ENCODE data around the gene FCN1.

Gene FCN1

GRCh38 chr9:134891053-134891452 is 26.7 kb downstream of the FCN1 start:
- peak; percentile 14 for DNase-seq (ENCODE audit: low read depth)

DNA sequence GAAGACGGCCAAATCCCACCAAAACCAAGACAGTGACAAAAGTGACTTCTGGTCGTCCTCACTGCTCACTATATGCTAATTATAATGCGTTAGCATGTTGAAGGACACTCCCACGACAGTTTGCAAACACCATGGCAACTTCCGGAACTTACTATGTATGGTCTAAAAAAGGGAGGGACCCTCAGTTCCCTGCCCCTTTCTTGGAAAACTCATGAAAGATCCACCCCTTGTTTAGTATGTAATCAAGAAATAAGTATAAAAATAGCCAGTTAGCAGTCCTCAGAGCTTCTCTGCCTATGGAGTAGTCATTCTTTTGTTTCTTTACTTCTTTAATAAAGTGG is 27.6 kb downstream of the FCN1 start:
- no peak for DNase-seq (ENCODE audit: low read depth)

DNA sequence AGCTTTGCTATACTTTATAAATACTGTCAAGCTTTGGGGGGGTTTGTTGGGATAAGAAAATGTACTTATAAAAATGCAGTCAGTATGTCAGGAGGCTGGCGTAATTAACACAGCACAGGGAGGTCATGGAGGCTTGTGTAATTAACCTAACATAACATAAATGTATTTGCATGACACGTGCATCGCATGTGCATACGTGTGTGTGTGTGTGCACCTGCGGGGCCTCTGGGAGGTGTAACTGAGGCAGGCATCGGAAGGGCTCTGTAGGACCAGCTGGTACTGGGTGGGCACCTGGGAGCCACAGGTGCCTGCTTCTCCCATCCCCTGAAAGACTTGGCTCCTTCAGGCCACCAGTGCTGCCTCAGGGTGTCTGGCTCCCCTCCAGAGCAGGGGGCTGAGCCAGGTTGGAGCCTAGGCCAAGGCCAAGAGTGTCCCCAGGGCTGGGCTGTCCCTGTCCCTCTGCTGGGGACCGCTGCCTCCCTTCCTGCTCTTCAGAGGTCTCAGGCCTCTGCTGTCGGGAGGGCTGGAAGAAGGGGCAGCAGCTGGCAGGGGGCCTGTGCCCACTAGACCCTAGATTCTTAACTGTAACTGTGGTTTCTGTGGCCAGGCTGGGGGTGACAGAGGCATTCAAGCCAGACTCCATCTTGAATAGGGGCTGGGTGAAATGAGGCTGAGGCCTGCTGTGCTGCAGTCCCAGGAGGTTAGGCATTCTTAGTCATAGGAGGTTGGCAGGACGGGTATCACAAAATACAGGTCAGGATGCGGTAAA is 28.1 kb downstream of the FCN1 start:
- no peak for DNase-seq (ENCODE audit: low read depth)

- no peak for DNase-seq (ENCODE audit: low read depth)
Measured at GRCh38 chr9:134888603-134889190, 29.0 kb downstream of the FCN1 start.

GRCh38 chr9:134887686-134888602 is 29.8 kb downstream of the FCN1 start:
- no peak for DNase-seq (ENCODE audit: low read depth)

DNA sequence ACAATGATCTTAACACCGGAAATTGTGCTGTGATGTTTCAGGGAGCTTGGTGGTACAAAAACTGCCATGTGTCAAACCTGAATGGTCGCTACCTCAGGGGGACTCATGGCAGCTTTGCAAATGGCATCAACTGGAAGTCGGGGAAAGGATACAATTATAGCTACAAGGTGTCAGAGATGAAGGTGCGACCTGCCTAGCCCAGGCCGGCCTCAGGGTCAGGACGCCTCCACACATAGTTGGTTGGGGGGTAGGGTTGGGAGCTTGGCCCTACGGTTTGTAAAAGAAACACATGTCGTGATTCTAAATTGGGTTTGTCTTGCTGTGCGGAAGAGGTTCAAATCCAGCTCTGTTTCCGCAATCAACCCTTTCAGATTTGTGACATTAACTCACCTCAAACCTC is 30.5 kb downstream of the FCN1 start:
- DNase-seq (ENCODE audit: low read depth), result no peak

DNA sequence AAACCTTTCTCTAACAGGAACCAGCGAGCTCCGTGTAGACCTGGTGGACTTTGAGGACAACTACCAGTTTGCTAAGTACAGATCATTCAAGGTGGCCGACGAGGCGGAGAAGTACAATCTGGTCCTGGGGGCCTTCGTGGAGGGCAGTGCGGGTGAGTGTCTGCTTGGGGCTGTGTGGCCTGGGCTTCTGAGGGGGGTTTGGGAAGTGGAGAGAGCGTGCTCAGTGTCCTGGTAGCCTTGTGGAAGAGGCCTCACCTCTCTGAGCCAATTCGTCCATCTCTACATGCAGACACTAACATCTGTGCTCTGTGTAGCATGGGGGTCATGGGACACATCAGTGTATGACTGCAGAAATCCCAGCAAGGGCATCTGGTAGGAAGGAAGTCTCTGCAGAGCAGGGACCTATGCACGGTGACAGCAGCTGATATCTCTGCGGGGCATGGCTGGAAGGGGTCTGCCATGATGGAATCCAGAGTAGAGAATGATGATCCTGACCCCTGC is 31.2 kb downstream of the FCN1 start:
- DNase-seq (ENCODE audit: low read depth), result no peak

DNA sequence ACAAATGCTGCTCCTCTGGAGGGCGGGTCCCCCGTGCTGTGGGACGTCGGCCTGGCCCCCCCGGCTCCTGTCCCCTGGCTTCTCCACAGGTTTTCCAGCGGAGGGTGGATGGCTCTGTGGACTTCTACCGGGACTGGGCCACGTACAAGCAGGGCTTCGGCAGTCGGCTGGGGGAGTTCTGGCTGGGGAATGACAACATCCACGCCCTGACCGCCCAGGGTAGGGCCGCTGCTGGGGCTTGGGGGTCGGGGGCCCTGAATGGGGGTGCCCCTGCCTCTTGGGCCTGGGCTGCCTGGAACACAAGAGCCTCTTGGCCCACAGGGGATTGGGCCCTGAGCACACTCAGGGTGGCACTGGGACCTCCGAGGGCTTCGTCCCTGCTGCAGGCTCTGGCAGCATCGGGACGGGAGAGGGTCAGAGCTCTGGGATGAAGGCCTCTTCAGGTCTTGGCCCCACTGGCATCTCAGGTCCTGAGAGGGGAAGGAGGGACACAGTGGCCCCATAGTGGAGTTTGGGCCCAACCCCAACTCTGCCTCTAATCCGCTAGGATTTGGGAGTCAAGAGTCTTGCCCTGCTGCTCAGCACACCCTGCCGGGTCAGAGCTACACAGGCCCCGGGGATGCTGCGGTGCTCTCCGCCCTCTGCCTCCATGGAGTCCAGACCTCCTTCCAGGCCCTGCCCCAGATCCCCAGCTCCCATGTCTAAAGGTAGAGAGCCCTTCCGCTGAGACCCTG is 31.9 kb downstream of the FCN1 start:
- DNase-seq (ENCODE audit: low read depth), result no peak

GRCh38 chr9:134885001-134885678 is 32.6 kb downstream of the FCN1 start:
- no peak for DNase-seq (ENCODE audit: low read depth)

- DNase-seq (ENCODE audit: low read depth), result no peak
Measured at GRCh38 chr9:134884492-134884891, 33.2 kb downstream of the FCN1 start.

GRCh38 chr9:134883040-134883782 is 34.5 kb downstream of the FCN1 start:
- DNase-seq (ENCODE audit: low read depth), result no peak

DNA sequence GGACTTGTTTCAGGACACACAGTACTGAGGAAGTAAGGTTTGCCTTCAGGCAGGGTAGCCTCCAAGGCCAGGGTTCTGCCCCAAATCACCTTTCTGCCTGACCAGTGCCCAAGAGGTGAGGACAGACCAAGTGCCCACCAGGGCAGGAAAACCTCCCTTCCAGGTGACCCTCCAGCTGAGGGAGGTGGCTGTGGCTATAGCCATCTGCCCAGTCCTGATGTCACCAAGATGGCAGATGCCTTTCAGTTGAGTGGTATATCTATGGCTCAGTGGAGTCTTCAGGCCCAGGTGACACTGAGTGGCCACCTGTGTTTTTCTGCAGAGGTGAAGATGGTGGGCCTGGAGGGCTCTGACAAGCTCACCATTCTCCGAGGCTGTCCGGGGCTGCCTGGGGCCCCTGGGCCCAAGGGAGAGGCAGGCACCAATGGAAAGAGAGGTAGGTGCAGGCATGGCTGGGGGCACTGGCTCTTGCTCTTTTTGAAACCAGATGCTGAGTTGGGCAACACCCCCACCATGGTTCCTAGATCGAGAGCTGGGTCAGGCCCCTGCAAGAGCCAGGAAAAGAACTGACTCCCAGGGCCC is 35.4 kb downstream of the FCN1 start:
- DNase-seq (ENCODE audit: low read depth), result no peak

- DNase-seq (ENCODE audit: low read depth), result no peak
Measured at GRCh38 chr9:134881313-134881670, 36.4 kb downstream of the FCN1 start.

DNA sequence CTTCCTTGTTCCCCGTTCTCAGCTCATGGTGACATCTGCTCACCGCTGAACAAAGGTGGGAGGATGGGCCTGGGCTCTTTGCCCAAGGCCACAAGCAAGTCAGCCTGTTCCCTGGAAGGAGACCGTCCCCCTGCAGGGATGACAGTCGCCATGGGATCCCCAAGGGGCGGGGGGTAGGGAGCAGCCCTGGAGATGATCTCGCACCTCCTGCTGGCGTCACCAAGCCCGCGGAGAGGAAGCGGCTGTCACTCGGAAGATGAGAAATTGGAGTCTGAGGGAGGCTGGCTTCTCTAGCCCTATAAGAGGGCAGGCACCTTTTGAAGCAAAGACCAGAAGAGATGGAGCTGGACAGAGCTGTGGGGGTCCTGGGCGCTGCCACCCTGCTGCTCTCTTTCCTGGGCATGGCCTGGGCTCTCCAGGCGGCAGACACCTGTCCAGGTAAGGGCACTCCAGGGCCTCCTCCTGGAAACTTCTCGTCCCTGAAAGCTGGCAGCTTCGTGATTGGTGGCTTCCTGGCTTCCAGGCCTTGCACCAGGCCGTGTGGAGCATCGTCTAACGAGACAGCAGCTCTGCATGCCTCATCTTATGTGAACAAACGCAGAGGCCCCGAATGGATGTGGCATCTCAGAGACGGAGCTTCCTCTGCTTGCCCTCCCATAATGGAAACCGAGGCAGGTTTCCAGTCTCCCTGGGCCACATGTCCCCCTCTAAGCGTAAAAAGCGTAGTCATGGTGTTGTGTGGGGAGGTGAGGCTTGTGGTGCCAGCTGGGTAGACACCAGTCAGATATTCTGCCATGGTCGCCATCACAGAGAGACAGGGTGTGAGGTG is 37.0 kb downstream of the FCN1 start, which contains the start of gene FCN2:
FCN2 (plus strand) TSS at position 327 of the 829 bp plus-strand sequence; CDS start at position 339, 12 bp downstream.
- DNase-seq (ENCODE audit: low read depth), result no peak

DNA sequence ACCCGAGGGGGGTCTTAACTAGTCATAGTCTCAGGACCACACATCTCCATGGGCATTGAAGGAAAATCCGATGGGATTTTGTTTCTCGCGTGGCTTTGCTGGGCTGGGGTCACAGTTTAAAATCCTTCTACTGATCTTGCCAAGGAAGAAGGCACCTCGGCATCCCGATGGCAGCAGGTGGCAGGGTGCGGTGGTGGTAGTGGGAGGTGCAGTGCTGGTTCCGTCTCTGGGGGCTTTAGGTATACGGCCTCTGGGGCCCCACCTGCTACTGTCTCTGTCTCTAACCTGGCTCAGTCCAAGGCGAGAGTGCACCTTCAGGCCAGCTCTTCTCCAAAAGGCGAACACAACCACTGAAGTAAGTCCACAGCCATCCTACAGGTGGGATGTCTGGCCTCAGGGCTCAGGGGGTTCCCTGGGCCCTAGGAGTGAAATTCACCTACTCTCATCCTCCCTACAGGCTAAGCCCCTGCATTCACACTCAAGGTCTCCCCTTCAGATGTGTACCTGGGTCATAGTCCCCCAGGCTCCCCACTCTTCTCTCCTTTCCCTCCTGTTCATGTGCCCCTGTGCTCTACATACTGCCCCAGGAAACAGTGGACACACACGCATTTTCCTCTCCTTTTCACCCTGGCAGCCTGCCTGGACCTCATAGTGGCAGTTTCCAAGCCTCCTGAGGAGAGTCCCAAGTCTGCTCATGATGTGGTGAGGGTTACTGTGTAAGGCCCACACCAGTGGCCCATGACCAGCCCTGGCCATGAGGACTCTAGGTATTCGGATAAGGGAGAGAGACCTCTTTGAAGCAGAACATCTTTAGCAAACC is 37.8 kb downstream of the FCN1 start:
- no peak for DNase-seq (ENCODE audit: low read depth)

GRCh38 chr9:134877541-134877940 is 40.2 kb downstream of the FCN1 start:
- no peak for DNase-seq (ENCODE audit: low read depth)

DNA sequence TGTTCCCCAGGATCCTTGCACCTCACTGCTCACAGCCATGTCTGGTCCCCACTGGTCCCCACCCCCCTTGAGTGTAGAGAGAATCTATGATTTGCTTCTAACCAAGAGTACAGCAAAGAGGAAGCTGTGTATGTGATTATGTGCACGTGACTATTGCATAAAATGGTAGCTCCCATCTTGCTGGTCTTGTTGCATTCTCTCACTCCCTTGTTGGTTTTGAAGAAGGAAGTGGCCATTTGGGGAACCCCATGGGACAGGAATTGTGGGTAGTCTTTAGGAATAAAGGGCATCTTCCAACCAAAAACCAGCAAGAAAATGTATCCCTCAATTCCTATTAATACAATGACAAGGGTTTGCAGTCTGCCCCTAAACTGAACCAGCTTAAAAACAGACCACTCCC is 42.3 kb downstream of the FCN1 start:
- no peak for DNase-seq (ENCODE audit: low read depth)

DNA sequence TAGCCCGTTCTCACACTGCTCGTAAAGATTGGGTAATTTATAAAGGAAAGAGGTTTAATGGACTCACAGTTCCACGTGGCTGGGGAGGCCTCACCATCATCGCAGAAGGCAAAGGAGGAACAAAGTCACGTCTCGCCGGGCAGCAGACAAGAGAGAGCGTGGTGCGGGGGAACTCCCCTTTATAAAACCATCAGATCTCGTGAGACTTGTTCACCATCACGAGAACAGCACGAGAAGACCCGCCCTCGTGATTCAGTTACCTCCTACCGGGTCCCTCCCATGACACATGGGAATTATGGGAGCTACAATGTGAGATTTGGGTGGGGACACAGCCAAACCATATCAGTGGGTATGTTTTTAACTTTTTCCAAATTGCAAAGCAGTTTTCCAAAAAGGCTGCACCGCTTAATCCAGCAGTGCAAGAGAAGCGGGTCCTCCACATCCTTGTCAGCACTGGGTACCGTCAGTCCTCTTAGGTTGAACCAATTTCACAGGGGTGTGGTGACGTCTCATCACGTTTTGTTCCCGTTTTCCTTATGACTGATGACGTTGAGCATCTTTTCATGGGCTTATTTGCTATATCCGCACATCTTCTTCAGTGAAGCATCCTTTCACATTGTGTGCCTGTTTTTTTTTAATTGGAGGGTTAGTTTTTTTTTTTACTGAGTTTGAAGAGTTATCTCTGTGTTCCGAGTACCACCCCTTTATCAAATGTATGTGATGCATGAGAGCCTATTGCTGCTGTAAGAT is 45.1 kb downstream of the FCN1 start:
- DNase-seq (ENCODE audit: low read depth), result no peak
